Thyroid gland (tissue), 4 donors: Measurements from ENCODE around the gene PDE5A. TPM values are rescaled to one million over a fixed set of nuclear protein-coding genes. Genes with fewer than 3 reads are reported as not detected.

Source experiments
- DNase-seq, 2 donors: peaks; one replicate each; pipeline ENCODE4 v3.0.0-alpha.2; 2019
- H3K27ac ChIP-seq, 3 donors: fragments of 200-600 bp; sonication (generic); 1 replicate in 2 of 3; 2 replicates in 1 of 3; pipeline ENCODE4 v1.5.1; 2016 to 2019; ENCODE audit warnings: mild to moderate bottlenecking in 1 of 3, moderate library complexity in 1 of 3
- H3K27me3 ChIP-seq: fragments of 200-600 bp; sonication (generic); one replicate; pipeline ENCODE4 v1.5.1; 2019
- H3K36me3 ChIP-seq, 2 donors: fragments of 200-600 bp; sonication (generic); one replicate each; pipeline ENCODE4 v1.5.1; 2016 to 2019
- H3K4me1 ChIP-seq, 2 donors: fragments of 200-600 bp; sonication (generic); one replicate each; pipeline ENCODE4 v1.5.1; 2017 to 2019
- H3K4me3 ChIP-seq, 3 donors: fragments of 200-600 bp; sonication (generic); replicated peaks in 1 of 3; 1 replicate in 2 of 3; 2 replicates in 1 of 3; pipeline ENCODE4 v1.5.1; 2016; ENCODE audit warnings: mild to moderate bottlenecking in 1 of 3
- H3K9me3 ChIP-seq: fragments of 200-600 bp; sonication (generic); one replicate; pipeline ENCODE4 v1.5.1; 2017
- POLR2A ChIP-seq, 2 donors: fragments of 450-650 bp; IDR thresholded peaks; one replicate each; pipeline ENCODE4 v1.6.1; 2017; ENCODE audit warnings: antibody characterized with exemption in 2 of 2, mild to moderate bottlenecking in 2 of 2, moderate library complexity in 1 of 2
- WGBS, 2 donors: methylation state at CpG; one replicate each; pipeline ENCODE4 v1.1.5; 2017; 5-methylcytosine and 5-hydroxymethylcytosine counted together
- intact Hi-C: fragments of 100-400 bp; cut with DNase I; formaldehyde crosslinking; loops from one replicate; pipeline ENCODE4 v1.15.1; 2023
- total RNA-seq, 4 donors: library from RNA; depleted of rRNA; stranded (reverse); fragments of >200 nt; gene quantifications; one replicate each; pipeline ENCODE4 v1.2.3, GENCODE V29; 2016
- TF ChIP-seq, protein P1 (sequence below), 6 experiments: fragments of 200-600 bp in 3 of 6; fragments of 450-650 bp in 3 of 6; sonication (generic) in 3 of 6; IDR thresholded peaks; one replicate each; pipeline ENCODE4 v1.5.1; 2016 to 2019; ENCODE audit warnings: antibody characterized with exemption in 6 of 6, mild to moderate bottlenecking in 2 of 6, inconsistent platforms in 1 of 6, moderate library complexity in 1 of 6

PDE5A gene
- total RNA-seq, 4 donors from 2014 or later = 20.9 to 74.0 (median 30.2) TPM

DNA sequence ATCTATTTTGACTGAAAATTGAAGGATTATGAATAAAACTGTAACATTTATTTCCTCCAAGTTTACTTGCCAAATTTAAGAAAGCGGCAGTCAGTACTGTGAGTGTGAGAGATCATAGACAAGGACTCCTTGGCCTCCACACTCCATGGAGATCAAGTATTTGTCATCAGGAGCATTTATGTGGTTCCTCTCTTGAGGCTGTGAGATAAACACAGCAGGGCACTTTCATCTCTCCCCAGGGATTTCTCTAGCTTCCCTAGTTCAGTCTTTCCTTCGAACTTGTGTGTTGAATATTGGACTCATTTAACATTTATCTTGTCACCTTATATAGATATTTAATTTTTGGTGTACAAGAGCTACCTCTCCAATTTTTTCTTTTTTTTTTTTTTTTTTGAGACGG lies 40.8 kb downstream of the PDE5A start:
- Histone ChIP-seq H3K4me1 (peaks cover 7 to 28% of the 10 kb centered on the region in 2 donors), H3K27ac (no peak overlapping the region), H3K9me3 (no peaks in the 10 kb centered on the region), H3K27me3 (no peaks in the 10 kb centered on the region), H3K36me3 (no peaks in the 10 kb centered on the region), H3K4me3 (no peak overlapping the region)
- no peak for TF ChIP-seq POLR2A (IDR thresholded peaks at IDR 0.05)
- TF ChIP-seq, protein P1, sequence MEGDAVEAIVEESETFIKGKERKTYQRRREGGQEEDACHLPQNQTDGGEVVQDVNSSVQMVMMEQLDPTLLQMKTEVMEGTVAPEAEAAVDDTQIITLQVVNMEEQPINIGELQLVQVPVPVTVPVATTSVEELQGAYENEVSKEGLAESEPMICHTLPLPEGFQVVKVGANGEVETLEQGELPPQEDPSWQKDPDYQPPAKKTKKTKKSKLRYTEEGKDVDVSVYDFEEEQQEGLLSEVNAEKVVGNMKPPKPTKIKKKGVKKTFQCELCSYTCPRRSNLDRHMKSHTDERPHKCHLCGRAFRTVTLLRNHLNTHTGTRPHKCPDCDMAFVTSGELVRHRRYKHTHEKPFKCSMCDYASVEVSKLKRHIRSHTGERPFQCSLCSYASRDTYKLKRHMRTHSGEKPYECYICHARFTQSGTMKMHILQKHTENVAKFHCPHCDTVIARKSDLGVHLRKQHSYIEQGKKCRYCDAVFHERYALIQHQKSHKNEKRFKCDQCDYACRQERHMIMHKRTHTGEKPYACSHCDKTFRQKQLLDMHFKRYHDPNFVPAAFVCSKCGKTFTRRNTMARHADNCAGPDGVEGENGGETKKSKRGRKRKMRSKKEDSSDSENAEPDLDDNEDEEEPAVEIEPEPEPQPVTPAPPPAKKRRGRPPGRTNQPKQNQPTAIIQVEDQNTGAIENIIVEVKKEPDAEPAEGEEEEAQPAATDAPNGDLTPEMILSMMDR (IDR thresholded peaks at IDR 0.05) = no peak
- intact Hi-C loops = no loop called here
- no peak for DNase-seq
- 79% methylated on average over 3 of the region's 3 CpGs for WGBS, 2 donors

DNA sequence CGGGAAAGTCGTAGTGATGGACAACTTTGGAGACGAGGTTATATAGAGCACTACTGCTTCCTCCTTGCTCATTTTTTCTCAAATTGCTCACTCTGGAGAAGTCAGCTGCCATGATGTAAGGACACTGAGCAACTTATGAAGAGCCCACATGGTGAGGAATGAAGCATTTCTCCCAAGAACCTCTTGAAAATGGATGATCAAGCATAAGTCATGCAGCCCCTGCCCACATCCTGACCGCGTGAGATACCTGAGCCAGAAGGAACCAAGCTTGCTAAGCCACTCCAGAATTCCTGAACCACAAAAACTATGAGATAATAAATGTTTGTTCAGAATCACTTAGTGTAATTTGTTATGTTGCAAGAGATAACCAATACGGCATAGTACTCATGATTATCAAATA lies 42.8 kb downstream of the PDE5A start:
- Histone ChIP-seq H3K4me1 (peaks cover 7 to 28% of the 10 kb centered on the region in 2 donors), H3K36me3 (no peaks in the 10 kb centered on the region), H3K4me3 (no peak overlapping the region), H3K27me3 (no peaks in the 10 kb centered on the region), H3K9me3 (no peaks in the 10 kb centered on the region), H3K27ac (peak overlapping the region in 1 of 3 donors; percentile 47)
- intact Hi-C loops = no loop called here
- peak; percentile 57 to 61 for DNase-seq
- 58 to 62% methylated on average over 6 of the region's 6 CpGs for WGBS, 2 donors
- TF ChIP-seq POLR2A (IDR thresholded peaks at IDR 0.05) = no peak
- TF ChIP-seq, protein P1 (IDR thresholded peaks at IDR 0.05) = no peak

DNA sequence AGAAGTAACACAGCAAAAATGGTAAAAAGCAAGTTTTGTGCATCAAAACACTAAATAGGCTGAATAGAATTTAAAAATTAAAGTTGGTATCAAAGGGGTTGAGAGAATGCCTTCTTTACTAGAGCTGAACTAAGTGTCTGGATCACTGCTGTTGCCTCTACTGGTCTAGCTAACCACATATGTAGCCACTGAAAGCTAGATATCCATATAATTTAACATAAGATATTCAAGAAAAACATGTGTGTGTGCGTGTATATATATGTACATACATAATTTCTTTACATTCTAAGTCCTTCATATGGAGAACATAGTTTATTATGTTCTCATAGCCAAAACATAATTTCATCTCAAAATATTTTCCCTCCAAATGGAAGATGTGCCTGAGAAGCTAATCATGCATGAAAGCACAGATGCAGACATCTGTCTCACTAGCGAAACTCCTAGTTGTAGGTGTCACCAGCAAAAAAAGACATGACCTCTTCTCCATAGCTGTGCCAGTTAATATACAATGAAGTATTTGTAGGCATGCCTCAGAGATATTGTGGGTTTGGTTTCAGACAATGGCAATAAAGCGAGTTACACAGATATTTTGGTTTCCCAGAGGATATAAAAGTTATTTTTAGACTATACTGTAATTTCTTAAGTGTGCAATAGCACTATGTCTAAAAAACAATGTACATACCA lies 47.3 kb downstream of the PDE5A start:
- intact Hi-C loops = no loop called here
- no peaks in the 10 kb centered on the region for H3K36me3 ChIP-seq
- H3K27me3 ChIP-seq = no peaks in the 10 kb centered on the region
- TF ChIP-seq POLR2A (IDR thresholded peaks at IDR 0.05) = no peak
- TF ChIP-seq, protein P1 (IDR thresholded peaks at IDR 0.05) = no peak
- H3K4me3 ChIP-seq = no peak overlapping the region
- H3K27ac ChIP-seq = no peak overlapping the region
- DNase-seq = no peak
- 88 to 93% methylated on average over 3 of the region's 3 CpGs for WGBS, 2 donors
- peaks cover 7 to 15% of the 10 kb centered on the region in 2 donors for H3K4me1 ChIP-seq
- H3K9me3 ChIP-seq = no peaks in the 10 kb centered on the region

DNA sequence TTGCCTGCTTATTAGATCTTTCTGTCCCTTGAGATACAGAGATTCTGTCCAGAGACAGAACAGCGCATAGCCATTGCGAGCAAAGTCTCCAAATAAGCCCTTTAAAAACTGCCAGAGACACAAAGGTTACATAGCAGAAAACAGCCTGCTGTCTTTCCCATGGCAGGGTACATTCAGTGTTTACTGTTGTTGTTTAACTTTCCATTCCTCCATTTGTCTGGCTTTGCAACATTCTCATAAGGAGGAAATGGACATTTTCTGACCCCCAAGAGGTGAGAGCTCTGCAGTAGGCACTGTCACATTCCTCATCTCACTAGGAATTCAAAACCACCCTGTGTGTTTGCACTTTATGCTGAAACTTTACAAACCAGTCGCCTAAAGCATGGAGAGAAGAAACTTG lies 48.3 kb downstream of the PDE5A start:
- 75 to 84% methylated on average over 3 of the region's 3 CpGs for WGBS, 2 donors
- TF ChIP-seq, protein P1 (IDR thresholded peaks at IDR 0.05) = no peak
- TF ChIP-seq POLR2A (IDR thresholded peaks at IDR 0.05) = no peak

DNA sequence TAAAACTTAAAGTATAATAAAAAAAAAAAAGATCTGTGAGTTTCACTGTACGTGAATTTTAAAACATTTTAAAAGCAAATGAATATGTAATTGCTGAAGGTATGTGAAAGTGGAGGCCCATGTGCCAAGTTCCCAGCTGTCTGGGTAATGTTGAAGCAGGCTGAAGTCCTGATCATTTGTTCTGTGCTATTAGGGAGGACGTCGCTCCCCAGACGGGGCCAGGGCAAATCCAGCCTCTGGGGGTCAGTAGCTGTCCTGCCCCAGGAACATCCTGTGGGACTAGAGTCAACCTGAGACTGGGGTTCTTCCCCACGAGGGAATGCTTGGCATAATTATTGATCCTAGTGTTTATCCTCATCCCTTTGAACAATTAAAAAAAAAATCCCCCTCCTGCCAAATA lies 48.8 kb downstream of the PDE5A start:
- Histone ChIP-seq H3K9me3 (no peaks in the 10 kb centered on the region), H3K4me3 (no peak overlapping the region), H3K27me3 (no peaks in the 10 kb centered on the region), H3K27ac (no peak overlapping the region), H3K4me1 (peaks cover 0 to 7% of the 10 kb centered on the region in 2 donors), H3K36me3 (no peaks in the 10 kb centered on the region)
- WGBS, 2 donors = 78 to 79% methylated on average over 5 of the region's 5 CpGs
- DNase-seq = no peak
- intact Hi-C loops = no loop called here
- no peak for TF ChIP-seq POLR2A (IDR thresholded peaks at IDR 0.05)
- TF ChIP-seq, protein P1 (IDR thresholded peaks at IDR 0.05) = no peak

More for the DNA sequence above, 48.3 kb downstream of the PDE5A start:
- intact Hi-C loops = no loop called here
- Histone ChIP-seq H3K36me3 (no peaks in the 10 kb centered on the region), H3K27ac (peak overlapping the region in 1 of 3 donors; percentile 9), H3K9me3 (no peaks in the 10 kb centered on the region), H3K4me3 (no peak overlapping the region), H3K4me1 (peaks cover 0 to 7% of the 10 kb centered on the region in 2 donors), H3K27me3 (no peaks in the 10 kb centered on the region)
- no peak for DNase-seq
